Measurements from ENCODE around the gene ARHGAP23.
A peak's percentile ranks its signal among the peaks of the same experiment; 100 is the strongest.

- peak in 1 of 3 donors; percentile 21 for TF ChIP-seq POLR2A (IDR thresholded peaks at IDR 0.05)
- TF ChIP-seq CTCF (IDR thresholded peaks at IDR 0.05), result peak in 1 of 7 experiments; percentile 4
These were observed 543 bp downstream of the ARHGAP23 start for GRCh38 chr17:38428643-38429371.
